ENCODE results near the gene FAM174C.
A peak's percentile ranks its signal among the peaks of the same experiment; 100 is the strongest.

FAM174C gene

DNA sequence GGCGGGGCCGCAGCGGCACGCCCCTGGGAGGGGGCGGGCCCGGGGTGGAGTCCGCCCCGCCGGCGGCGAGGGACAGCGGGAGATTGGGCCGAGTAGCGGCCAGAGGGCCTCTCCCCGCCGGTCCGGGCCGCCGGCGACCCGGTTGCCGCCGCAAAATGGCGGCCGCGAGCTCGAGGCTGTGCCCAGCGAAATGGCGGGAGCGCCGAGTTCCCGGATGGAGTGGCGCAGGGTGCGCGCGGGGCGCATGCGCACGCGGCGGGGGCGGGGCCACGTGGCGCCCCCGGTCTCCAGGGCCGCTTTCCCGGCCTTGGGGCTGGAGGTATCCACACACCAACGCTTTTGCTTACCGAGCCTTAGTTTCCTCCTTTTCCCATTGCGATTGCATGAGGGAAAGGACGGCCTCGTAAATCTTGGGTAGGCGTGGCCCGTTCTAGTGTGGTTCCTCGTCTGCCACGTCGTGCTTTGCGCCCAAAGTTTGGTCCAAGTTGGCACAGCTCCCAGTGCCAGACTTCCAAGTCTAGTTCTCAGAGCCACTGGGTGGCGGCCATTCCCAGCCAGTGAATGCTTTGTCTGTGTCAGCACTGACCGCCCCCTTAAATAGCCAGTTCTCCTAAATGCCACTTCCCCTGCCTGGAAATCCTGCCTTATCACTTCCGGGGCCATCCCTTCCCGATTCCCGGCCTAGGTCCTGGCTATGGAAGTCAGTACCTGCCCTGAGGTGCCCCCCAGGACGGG, 5.7 kb upstream of the FAM174C start (continued):
- TF ChIP-seq ZNF24 (tag by site-specific recombination; IDR thresholded peaks at IDR 0.05) (0 out of 2 replicates have a peak, but pooled peaks have one; percentile 20), GLIS1 (tag by site-specific recombination; IDR thresholded peaks at IDR 0.05) (peak; percentile 76; the same call in 1 of the 2 replicates), ZNF549 (tag by site-specific recombination; IDR thresholded peaks at IDR 0.05) (no peak), ZNF830 (tag by site-specific recombination; IDR thresholded peaks at IDR 0.05; ENCODE audit: low read depth) (no peak), ZNF266 (tag by site-specific recombination; IDR thresholded peaks at IDR 0.05; ENCODE audit: low read depth) (no peak), ZNF792 (tag by site-specific recombination; IDR thresholded peaks at IDR 0.05) (no peak), ZNF174 (tag by site-specific recombination; IDR thresholded peaks at IDR 0.05) (no peak), ZNF785 (tag by site-specific recombination; IDR thresholded peaks at IDR 0.05) (no peak), ZNF157 (tag by site-specific recombination; IDR thresholded peaks at IDR 0.05) (no peak), ZNF510 (tag by site-specific recombination; IDR thresholded peaks at IDR 0.05; ENCODE audit: insufficient replicate concordance) (no peak), ZNF155 (tag by site-specific recombination; IDR thresholded peaks at IDR 0.05) (no peak), ZNF324 (tag by site-specific recombination; IDR thresholded peaks at IDR 0.05) (peak; percentile 49; the same call in 1 of the 2 replicates), GLIS2 (tag by site-specific recombination; IDR thresholded peaks at IDR 0.05) (no peak; the same call in 1 of the 2 replicates), ZNF837 (tag by site-specific recombination; IDR thresholded peaks at IDR 0.05) (no peak), OSR2 (tag by site-specific recombination; IDR thresholded peaks at IDR 0.05) (no peak), ZNF677 (tag by site-specific recombination; IDR thresholded peaks at IDR 0.05) (peak; percentile 63; the same call in 1 of the 2 replicates), ZNF10 (tag by site-specific recombination; IDR thresholded peaks at IDR 0.05) (no peak), ZSCAN23 (tag by site-specific recombination; IDR thresholded peaks at IDR 0.05) (no peak; the same call in 1 of the 2 replicates), ZNF777 (tag by site-specific recombination; IDR thresholded peaks at IDR 0.05; ENCODE audit: borderline replicate concordance) (no peak), HOXC10 (CRISPR knock-in tag; IDR thresholded peaks at IDR 0.05) (no peak), ZNF791 (tag by site-specific recombination; IDR thresholded peaks at IDR 0.05) (no peak)
- TF ChIP-seq, protein P1, sequence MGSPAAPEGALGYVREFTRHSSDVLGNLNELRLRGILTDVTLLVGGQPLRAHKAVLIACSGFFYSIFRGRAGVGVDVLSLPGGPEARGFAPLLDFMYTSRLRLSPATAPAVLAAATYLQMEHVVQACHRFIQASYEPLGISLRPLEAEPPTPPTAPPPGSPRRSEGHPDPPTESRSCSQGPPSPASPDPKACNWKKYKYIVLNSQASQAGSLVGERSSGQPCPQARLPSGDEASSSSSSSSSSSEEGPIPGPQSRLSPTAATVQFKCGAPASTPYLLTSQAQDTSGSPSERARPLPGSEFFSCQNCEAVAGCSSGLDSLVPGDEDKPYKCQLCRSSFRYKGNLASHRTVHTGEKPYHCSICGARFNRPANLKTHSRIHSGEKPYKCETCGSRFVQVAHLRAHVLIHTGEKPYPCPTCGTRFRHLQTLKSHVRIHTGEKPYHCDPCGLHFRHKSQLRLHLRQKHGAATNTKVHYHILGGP (tag by site-specific recombination; IDR thresholded peaks at IDR 0.05), result no peak
- TF ChIP-seq, protein P2, sequence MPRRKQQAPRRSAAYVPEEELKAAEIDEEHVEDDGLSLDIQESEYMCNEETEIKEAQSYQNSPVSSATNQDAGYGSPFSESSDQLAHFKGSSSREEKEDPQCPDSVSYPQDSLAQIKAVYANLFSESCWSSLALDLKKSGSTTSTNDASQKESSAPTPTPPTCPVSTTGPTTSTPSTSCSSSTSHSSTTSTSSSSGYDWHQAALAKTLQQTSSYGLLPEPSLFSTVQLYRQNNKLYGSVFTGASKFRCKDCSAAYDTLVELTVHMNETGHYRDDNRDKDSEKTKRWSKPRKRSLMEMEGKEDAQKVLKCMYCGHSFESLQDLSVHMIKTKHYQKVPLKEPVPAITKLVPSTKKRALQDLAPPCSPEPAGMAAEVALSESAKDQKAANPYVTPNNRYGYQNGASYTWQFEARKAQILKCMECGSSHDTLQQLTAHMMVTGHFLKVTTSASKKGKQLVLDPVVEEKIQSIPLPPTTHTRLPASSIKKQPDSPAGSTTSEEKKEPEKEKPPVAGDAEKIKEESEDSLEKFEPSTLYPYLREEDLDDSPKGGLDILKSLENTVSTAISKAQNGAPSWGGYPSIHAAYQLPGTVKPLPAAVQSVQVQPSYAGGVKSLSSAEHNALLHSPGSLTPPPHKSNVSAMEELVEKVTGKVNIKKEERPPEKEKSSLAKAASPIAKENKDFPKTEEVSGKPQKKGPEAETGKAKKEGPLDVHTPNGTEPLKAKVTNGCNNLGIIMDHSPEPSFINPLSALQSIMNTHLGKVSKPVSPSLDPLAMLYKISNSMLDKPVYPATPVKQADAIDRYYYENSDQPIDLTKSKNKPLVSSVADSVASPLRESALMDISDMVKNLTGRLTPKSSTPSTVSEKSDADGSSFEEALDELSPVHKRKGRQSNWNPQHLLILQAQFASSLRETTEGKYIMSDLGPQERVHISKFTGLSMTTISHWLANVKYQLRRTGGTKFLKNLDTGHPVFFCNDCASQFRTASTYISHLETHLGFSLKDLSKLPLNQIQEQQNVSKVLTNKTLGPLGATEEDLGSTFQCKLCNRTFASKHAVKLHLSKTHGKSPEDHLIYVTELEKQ (tag by site-specific recombination; IDR thresholded peaks at IDR 0.05; ENCODE audit: borderline replicate concordance), result no peak
- TF ChIP-seq, protein P3, sequence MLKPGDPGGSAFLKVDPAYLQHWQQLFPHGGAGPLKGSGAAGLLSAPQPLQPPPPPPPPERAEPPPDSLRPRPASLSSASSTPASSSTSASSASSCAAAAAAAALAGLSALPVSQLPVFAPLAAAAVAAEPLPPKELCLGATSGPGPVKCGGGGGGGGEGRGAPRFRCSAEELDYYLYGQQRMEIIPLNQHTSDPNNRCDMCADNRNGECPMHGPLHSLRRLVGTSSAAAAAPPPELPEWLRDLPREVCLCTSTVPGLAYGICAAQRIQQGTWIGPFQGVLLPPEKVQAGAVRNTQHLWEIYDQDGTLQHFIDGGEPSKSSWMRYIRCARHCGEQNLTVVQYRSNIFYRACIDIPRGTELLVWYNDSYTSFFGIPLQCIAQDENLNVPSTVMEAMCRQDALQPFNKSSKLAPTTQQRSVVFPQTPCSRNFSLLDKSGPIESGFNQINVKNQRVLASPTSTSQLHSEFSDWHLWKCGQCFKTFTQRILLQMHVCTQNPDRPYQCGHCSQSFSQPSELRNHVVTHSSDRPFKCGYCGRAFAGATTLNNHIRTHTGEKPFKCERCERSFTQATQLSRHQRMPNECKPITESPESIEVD (tag by site-specific recombination; IDR thresholded peaks at IDR 0.05), result no peak
- TF ChIP-seq, protein P4, sequence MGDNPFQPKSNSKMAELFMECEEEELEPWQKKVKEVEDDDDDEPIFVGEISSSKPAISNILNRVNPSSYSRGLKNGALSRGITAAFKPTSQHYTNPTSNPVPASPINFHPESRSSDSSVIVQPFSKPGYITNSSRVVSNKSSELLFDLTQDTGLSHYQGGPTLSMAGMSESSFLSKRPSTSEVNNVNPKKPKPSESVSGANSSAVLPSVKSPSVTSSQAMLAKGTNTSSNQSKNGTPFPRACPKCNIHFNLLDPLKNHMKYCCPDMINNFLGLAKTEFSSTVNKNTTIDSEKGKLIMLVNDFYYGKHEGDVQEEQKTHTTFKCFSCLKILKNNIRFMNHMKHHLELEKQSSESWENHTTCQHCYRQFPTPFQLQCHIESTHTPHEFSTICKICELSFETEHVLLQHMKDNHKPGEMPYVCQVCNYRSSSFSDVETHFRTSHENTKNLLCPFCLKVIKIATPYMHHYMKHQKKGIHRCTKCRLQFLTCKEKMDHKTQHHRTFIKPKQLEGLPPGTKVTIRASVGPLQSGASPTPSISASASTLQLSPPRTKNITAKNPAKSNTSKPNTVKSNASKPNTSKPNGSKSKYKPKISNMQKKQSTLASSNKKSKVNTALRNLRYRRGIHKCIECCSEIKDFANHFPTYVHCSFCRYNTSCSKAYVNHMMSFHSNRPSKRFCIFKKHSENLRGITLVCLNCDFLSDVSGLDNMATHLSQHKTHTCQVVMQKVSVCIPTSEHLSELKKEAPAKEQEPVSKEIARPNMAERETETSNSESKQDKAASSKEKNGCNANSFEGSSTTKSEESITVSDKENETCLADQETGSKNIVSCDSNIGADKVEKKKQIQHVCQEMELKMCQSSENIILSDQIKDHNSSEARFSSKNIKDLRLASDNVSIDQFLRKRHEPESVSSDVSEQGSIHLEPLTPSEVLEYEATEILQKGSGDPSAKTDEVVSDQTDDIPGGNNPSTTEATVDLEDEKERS (tag by site-specific recombination; IDR thresholded peaks at IDR 0.05), result no peak
- TF ChIP-seq, protein P5, sequence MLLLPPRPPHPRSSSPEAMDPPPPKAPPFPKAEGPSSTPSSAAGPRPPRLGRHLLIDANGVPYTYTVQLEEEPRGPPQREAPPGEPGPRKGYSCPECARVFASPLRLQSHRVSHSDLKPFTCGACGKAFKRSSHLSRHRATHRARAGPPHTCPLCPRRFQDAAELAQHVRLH (tag by site-specific recombination; IDR thresholded peaks at IDR 0.05), result no peak
- TF ChIP-seq, protein P6, sequence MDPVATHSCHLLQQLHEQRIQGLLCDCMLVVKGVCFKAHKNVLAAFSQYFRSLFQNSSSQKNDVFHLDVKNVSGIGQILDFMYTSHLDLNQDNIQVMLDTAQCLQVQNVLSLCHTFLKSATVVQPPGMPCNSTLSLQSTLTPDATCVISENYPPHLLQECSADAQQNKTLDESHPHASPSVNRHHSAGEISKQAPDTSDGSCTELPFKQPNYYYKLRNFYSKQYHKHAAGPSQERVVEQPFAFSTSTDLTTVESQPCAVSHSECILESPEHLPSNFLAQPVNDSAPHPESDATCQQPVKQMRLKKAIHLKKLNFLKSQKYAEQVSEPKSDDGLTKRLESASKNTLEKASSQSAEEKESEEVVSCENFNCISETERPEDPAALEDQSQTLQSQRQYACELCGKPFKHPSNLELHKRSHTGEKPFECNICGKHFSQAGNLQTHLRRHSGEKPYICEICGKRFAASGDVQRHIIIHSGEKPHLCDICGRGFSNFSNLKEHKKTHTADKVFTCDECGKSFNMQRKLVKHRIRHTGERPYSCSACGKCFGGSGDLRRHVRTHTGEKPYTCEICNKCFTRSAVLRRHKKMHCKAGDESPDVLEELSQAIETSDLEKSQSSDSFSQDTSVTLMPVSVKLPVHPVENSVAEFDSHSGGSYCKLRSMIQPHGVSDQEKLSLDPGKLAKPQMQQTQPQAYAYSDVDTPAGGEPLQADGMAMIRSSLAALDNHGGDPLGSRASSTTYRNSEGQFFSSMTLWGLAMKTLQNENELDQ (tag by site-specific recombination; IDR thresholded peaks at IDR 0.05; ENCODE audit: low read depth), result no peak
